Activated CD8-positive, alpha-beta memory T cell treated with anti-CD3 and anti-CD28 coated beads for 4 hours (primary cell): ENCODE data around the gene MRPL57.
"Not testable (repeated sequence)": the region's sequence is repeated elsewhere in the genome, so short reads cannot be mapped to it uniquely, and the experiment has no call there.

Source experiments
- DNase-seq, 2 donors: peaks; one replicate each; pipeline ENCODE4 v3.0.0-alpha.2; 2020; ENCODE audit warnings: low read depth in 2 of 2

The MRPL57 gene

GRCh38 chr13:21176215-21176981, at the start of gene MRPL57, which contains the start of gene SKA3:
Gene MRPL57 (plus strand): TSS chr13:21176658. CDS start chr13:21176917, 259 bp downstream.
Gene SKA3 (minus strand): TSS chr13:21176552. CDS start chr13:21176477, 75 bp downstream.
- DNase-seq = peak; percentile 89

- DNase-seq = no peak
Measured at GRCh38 chr13:21130116-21130515, 46.3 kb upstream of the MRPL57 start.

- no peak for DNase-seq
Measured at GRCh38 chr13:21133077-21133476, 43.4 kb upstream of the MRPL57 start.

GRCh38 chr13:21134475-21134874, 42.0 kb upstream of the MRPL57 start:
- no peak for DNase-seq

- DNase-seq = not testable (repeated sequence)
Measured at GRCh38 chr13:21135833-21136232, 40.6 kb upstream of the MRPL57 start.

GRCh38 chr13:21137696-21138095, 38.8 kb upstream of the MRPL57 start:
- DNase-seq = no peak

- DNase-seq = no peak
Measured at GRCh38 chr13:21138561-21138960, 37.9 kb upstream of the MRPL57 start.

- no peak for DNase-seq
Measured at GRCh38 chr13:21139374-21139773, 37.1 kb upstream of the MRPL57 start.

- no peak for DNase-seq
Measured at GRCh38 chr13:21142766-21143165, 33.7 kb upstream of the MRPL57 start.

GRCh38 chr13:21147827-21148226, 28.6 kb upstream of the MRPL57 start:
- no peak for DNase-seq

- no peak for DNase-seq
Measured at GRCh38 chr13:21148557-21149258, 27.8 kb upstream of the MRPL57 start.

GRCh38 chr13:21149568-21149967, 26.9 kb upstream of the MRPL57 start:
- DNase-seq = no peak

GRCh38 chr13:21150013-21150412, 26.4 kb upstream of the MRPL57 start:
- no peak for DNase-seq

GRCh38 chr13:21152251-21152899, 24.1 kb upstream of the MRPL57 start:
- DNase-seq = no peak

GRCh38 chr13:21164631-21165030, 11.8 kb upstream of the MRPL57 start:
- DNase-seq = no peak

GRCh38 chr13:21165606-21166005, 10.9 kb upstream of the MRPL57 start:
- not testable (repeated sequence) for DNase-seq

- DNase-seq = no peak
Measured at GRCh38 chr13:21171420-21171819, 5.0 kb upstream of the MRPL57 start.

- DNase-seq = not testable (repeated sequence)
Measured at GRCh38 chr13:21173767-21174166, 2.7 kb upstream of the MRPL57 start.

- DNase-seq = no peak
Measured at GRCh38 chr13:21175656-21176214, 723 bp upstream of the MRPL57 start.

- DNase-seq = no peak
Measured at GRCh38 chr13:21176982-21177284, 475 bp downstream of the MRPL57 start.

- no peak for DNase-seq
Measured at GRCh38 chr13:21181671-21182070, 5.2 kb downstream of the MRPL57 start.

- DNase-seq = not testable (repeated sequence)
Measured at GRCh38 chr13:21186410-21186809, 10.0 kb downstream of the MRPL57 start.
